ENCODE results near the gene DOC2B. TPM values are rescaled to one million over a fixed set of nuclear protein-coding genes. Genes with fewer than 3 reads are reported as not detected.

Gene DOC2B
- total and polyA plus RNA-seq, 2 experiments from 2014 or later: 0.42 to 3.8 TPM

DNA sequence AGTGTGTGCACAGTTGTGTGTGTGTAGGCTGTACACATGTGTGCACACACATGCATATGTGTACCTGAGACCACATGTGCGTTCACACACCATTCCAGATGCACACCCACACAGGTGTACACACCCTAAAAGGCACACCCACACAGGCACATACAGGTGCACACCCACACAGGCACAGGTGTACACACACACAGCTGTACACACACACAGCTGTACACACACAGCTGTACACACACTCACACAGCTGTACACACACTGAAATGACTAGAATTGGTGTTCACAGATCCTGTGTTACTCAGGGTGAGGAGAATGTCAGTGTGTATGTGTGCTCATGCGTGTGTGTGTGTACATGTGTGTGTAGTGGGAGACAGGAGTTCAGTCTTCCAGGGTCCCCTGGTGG, 15.9 kb upstream of the DOC2B start:
- peaks cover 29% of the 10 kb centered on the region for H3K4me1 Mint-ChIP-seq
- H3K36me3 Mint-ChIP-seq (ENCODE audit: low read depth): no peaks in the 10 kb centered on the region
- Histone ChIP-seq H3K27me3 (ENCODE audit: insufficient read depth) (no peaks in the 10 kb centered on the region), H3K4me1 (ENCODE audit: insufficient read depth) (peaks cover 5% of the 10 kb centered on the region; the same call in 1 of the 2 replicates), H2AFZ (no peak overlapping the region), H3K4me2 (no peak overlapping the region), H3K36me3 (ENCODE audit: insufficient read depth) (no peaks in the 10 kb centered on the region), H3K4me3 (no peak overlapping the region), H3F3A (replicated peaks; ENCODE audit: low read depth) (no peaks in the 10 kb centered on the region), H3K9me2 (ENCODE audit: insufficient read depth) (no peaks in the 10 kb centered on the region), H3K27ac (ENCODE audit: low read depth) (no peak overlapping the region), H3K79me2 (replicated peaks; ENCODE audit: insufficient read depth) (no peaks in the 10 kb centered on the region), H4K20me1 (replicated peaks; ENCODE audit: insufficient read depth) (no peaks in the 10 kb centered on the region)
- DNase-seq (ENCODE audit: low spot score) (no peak), ATAC-seq (no peak)
- TF ChIP-seq, protein P1, sequence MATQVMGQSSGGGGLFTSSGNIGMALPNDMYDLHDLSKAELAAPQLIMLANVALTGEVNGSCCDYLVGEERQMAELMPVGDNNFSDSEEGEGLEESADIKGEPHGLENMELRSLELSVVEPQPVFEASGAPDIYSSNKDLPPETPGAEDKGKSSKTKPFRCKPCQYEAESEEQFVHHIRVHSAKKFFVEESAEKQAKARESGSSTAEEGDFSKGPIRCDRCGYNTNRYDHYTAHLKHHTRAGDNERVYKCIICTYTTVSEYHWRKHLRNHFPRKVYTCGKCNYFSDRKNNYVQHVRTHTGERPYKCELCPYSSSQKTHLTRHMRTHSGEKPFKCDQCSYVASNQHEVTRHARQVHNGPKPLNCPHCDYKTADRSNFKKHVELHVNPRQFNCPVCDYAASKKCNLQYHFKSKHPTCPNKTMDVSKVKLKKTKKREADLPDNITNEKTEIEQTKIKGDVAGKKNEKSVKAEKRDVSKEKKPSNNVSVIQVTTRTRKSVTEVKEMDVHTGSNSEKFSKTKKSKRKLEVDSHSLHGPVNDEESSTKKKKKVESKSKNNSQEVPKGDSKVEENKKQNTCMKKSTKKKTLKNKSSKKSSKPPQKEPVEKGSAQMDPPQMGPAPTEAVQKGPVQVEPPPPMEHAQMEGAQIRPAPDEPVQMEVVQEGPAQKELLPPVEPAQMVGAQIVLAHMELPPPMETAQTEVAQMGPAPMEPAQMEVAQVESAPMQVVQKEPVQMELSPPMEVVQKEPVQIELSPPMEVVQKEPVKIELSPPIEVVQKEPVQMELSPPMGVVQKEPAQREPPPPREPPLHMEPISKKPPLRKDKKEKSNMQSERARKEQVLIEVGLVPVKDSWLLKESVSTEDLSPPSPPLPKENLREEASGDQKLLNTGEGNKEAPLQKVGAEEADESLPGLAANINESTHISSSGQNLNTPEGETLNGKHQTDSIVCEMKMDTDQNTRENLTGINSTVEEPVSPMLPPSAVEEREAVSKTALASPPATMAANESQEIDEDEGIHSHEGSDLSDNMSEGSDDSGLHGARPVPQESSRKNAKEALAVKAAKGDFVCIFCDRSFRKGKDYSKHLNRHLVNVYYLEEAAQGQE (IDR thresholded peaks at IDR 0.05; ENCODE audit: unreplicated experiment): no peak
- TF ChIP-seq CREB1 (CRISPR knock-in tag; IDR thresholded peaks at IDR 0.05; ENCODE audit: low read depth): no peak
- TF ChIP-seq STAT1 (IDR thresholded peaks at IDR 0.05; ENCODE audit: unreplicated experiment): no peak
- TF ChIP-seq, protein P2, sequence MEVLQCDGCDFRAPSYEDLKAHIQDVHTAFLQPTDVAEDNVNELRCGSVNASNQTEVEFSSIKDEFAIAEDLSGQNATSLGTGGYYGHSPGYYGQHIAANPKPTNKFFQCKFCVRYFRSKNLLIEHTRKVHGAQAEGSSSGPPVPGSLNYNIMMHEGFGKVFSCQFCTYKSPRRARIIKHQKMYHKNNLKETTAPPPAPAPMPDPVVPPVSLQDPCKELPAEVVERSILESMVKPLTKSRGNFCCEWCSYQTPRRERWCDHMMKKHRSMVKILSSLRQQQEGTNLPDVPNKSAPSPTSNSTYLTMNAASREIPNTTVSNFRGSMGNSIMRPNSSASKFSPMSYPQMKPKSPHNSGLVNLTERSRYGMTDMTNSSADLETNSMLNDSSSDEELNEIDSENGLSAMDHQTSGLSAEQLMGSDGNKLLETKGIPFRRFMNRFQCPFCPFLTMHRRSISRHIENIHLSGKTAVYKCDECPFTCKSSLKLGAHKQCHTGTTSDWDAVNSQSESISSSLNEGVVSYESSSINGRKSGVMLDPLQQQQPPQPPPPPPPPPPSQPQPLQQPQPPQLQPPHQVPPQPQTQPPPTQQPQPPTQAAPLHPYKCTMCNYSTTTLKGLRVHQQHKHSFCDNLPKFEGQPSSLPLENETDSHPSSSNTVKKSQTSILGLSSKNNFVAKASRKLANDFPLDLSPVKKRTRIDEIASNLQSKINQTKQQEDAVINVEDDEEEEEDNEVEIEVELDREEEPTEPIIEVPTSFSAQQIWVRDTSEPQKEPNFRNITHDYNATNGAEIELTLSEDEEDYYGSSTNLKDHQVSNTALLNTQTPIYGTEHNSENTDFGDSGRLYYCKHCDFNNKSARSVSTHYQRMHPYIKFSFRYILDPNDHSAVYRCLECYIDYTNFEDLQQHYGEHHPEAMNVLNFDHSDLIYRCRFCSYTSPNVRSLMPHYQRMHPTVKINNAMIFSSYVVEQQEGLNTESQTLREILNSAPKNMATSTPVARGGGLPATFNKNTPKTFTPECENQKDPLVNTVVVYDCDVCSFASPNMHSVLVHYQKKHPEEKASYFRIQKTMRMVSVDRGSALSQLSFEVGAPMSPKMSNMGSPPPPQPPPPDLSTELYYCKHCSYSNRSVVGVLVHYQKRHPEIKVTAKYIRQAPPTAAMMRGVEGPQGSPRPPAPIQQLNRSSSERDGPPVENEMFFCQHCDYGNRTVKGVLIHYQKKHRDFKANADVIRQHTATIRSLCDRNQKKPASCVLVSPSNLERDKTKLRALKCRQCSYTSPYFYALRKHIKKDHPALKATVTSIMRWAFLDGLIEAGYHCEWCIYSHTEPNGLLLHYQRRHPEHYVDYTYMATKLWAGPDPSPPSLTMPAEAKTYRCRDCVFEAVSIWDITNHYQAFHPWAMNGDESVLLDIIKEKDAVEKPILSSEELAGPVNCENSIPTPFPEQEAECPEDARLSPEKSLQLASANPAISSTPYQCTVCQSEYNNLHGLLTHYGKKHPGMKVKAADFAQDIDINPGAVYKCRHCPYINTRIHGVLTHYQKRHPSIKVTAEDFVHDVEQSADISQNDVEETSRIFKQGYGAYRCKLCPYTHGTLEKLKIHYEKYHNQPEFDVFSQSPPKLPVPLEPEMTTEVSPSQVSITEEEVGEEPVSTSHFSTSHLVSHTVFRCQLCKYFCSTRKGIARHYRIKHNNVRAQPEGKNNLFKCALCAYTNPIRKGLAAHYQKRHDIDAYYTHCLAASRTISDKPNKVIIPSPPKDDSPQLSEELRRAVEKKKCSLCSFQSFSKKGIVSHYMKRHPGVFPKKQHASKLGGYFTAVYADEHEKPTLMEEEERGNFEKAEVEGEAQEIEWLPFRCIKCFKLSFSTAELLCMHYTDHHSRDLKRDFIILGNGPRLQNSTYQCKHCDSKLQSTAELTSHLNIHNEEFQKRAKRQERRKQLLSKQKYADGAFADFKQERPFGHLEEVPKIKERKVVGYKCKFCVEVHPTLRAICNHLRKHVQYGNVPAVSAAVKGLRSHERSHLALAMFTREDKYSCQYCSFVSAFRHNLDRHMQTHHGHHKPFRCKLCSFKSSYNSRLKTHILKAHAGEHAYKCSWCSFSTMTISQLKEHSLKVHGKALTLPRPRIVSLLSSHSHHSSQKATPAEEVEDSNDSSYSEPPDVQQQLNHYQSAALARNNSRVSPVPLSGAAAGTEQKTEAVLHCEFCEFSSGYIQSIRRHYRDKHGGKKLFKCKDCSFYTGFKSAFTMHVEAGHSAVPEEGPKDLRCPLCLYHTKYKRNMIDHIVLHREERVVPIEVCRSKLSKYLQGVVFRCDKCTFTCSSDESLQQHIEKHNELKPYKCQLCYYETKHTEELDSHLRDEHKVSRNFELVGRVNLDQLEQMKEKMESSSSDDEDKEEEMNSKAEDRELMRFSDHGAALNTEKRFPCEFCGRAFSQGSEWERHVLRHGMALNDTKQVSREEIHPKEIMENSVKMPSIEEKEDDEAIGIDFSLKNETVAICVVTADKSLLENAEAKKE (CRISPR knock-in tag; IDR thresholded peaks at IDR 0.05): no peak
- TF ChIP-seq ZNF331 (CRISPR knock-in tag; IDR thresholded peaks at IDR 0.05; ENCODE audit: low read depth): no peak
- TF ChIP-seq ZNF114 (CRISPR knock-in tag; IDR thresholded peaks at IDR 0.05): no peak
- TF ChIP-seq EZH2phosphoT487 (IDR thresholded peaks at IDR 0.05; ENCODE audit: unreplicated experiment): no peak
- TF ChIP-seq JUNB (IDR thresholded peaks at IDR 0.05; ENCODE audit: unreplicated experiment): no peak
- TF ChIP-seq EZH2 (IDR thresholded peaks at IDR 0.05; ENCODE audit: low read depth, unreplicated experiment): no peak
- TF ChIP-seq CTCF (conservative IDR thresholded peaks at IDR 0.05; ENCODE audit: low read depth in 2 of 2): no peak
- no peak for TF ChIP-seq POLR2AphosphoS5 (IDR thresholded peaks at IDR 0.05; ENCODE audit: low read depth)
- TF ChIP-seq, protein P3, sequence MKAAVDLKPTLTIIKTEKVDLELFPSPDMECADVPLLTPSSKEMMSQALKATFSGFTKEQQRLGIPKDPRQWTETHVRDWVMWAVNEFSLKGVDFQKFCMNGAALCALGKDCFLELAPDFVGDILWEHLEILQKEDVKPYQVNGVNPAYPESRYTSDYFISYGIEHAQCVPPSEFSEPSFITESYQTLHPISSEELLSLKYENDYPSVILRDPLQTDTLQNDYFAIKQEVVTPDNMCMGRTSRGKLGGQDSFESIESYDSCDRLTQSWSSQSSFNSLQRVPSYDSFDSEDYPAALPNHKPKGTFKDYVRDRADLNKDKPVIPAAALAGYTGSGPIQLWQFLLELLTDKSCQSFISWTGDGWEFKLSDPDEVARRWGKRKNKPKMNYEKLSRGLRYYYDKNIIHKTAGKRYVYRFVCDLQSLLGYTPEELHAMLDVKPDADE (IDR thresholded peaks at IDR 0.05): no peak
- no peak for TF ChIP-seq NANOG (IDR thresholded peaks at IDR 0.05; ENCODE audit: borderline replicate concordance)
- no peak overlapping the region for H3K4me3 Mint-ChIP-seq
- H3K27me3 Mint-ChIP-seq (ENCODE audit: insufficient read depth, low read depth, poor library complexity): peaks cover 15% of the 10 kb centered on the region
- no peak overlapping the region for H3K27ac Mint-ChIP-seq
- H3K9me3 Mint-ChIP-seq: no peaks in the 10 kb centered on the region

All from GM23338 (cell line).